Fibroblast of the aortic adventitia (primary cell): ENCODE data around the gene CYREN. TPM values are rescaled to one million over a fixed set of nuclear protein-coding genes. Genes with fewer than 3 reads are reported as not detected.
"Not testable (repeated sequence)": the region's sequence is repeated elsewhere in the genome, so short reads cannot be mapped to it uniquely, and the experiment has no call there.

ENCODE experiments used
- DNase-seq: peaks from one replicate; pipeline ENCODE4 v3.0.0-alpha.2; 2010; ENCODE audit warnings: low read depth
- H3K4me3 ChIP-seq: 2 replicates; pipeline ENCODE4 v1.5.1; 2011; ENCODE audit warnings: low read depth, mild to moderate bottlenecking, control low read depth, low read length, moderate library complexity
- CTCF ChIP-seq: IDR thresholded peaks from 2 replicates; pipeline ENCODE4 v1.5.1; 2011; ENCODE audit warnings: mild to moderate bottlenecking, low read length, control low read depth, inconsistent platforms; ENCODE audit not compliant: insufficient read depth
- small RNA-seq: library from RNA; depleted of rRNA; stranded (forward); fragments of <200 nt; gene quantifications from one replicate; pipeline ENCODE3, GENCODE V24; 2012
- total RNA-seq: library from RNA; depleted of rRNA; stranded (reverse); fragments of >200 nt; gene quantifications from 2 replicates; pipeline ENCODE4 v1.2.3, GENCODE V29; 2012; ENCODE audit warnings: low replicate concordance

The CYREN gene
- total RNA-seq, 1 donor = 46.4 TPM

GRCh38 chr7:135128931-135129330, 41.6 kb downstream of the CYREN start:
- H3K4me3 ChIP-seq = no peak overlapping the region
- no peak for TF ChIP-seq CTCF
- no peak for DNase-seq

GRCh38 chr7:135124631-135125030, 45.9 kb downstream of the CYREN start:
- H3K4me3 ChIP-seq, DNase-seq: not testable (repeated sequence)

GRCh38 chr7:135121868-135122267, 48.6 kb downstream of the CYREN start:
- no peak for TF ChIP-seq CTCF
- no peak for DNase-seq
- H3K4me3 ChIP-seq = no peak overlapping the region

- no peak for DNase-seq
- TF ChIP-seq CTCF = no peak
- no peak overlapping the region for H3K4me3 ChIP-seq
Measured at GRCh38 chr7:135117096-135117495, 53.4 kb downstream of the CYREN start.

Small RNAs within 50 kb of the gene (small RNA-seq; reads per million reads assigned to genes)
- 0.45 reads per million for gene MIR6509

Other genes with a start within 250 kb of the CYREN start
- 0.41 and 2.9 TPM in 2 replicates for gene AGBL3, start 184.2 kb downstream of the CYREN start, total RNA-seq
- gene TMEM140, start 22.6 kb downstream of the CYREN start, total RNA-seq = 9.7 and 12.1 TPM in 2 replicates
- gene WDR91, start 40.8 kb upstream of the CYREN start, total RNA-seq = 6.5 and 15.4 TPM in 2 replicates
- gene STRA8, start 63.1 kb upstream of the CYREN start, total RNA-seq = not detected in 2 replicates